CD4-positive, alpha-beta T cell treated with Interleukin-17A for 4 hours (primary cell): ENCODE data around the gene THAP3.
"Not testable (repeated sequence)": the region's sequence is repeated elsewhere in the genome, so short reads cannot be mapped to it uniquely, and the experiment has no call there.

Source experiments
- DNase-seq: peaks from one replicate; pipeline ENCODE4 v3.0.0-alpha.2; 2020; ENCODE audit warnings: mixed read lengths

The THAP3 gene

DNA sequence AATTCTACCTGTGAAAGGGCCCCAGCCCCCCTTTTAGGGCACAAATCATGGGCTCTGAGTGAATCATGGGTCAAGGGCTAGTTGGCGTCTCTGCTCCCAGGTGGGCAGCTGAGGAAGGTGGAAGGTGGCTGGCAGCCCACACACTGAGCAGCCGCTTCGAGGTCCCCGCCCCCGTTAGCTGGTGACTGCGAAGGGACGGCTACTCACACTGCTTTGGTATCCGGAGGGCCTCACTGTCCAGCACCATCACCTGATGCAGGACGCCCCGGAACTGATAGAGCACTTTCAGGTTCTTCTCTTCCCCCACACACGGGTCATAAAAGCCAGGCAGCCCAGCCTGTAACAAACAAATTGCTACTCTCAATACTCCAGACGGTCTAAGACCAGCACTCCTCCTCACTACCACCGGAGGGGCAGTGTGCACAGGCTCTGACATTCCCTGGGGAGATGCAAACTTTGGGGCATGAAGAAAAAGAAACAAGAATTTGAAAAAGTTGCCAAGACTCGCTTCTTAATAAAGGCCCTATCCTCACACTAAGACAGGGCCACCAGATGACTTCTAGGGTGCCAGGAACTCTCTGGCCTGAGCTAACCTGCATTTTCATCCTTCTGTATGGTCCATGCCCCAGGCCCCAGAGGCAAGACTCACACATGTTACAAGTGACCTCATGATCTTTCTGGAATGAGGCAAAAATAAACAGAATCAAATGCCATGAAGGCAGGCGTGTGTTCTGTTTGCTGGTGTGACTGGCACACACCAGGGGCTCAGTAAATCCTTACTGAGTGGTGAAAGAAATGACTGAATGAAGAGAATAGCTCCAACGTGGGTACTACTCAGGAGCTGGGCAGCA is 11.5 kb downstream of the THAP3 start:
- DNase-seq = no peak

DNA sequence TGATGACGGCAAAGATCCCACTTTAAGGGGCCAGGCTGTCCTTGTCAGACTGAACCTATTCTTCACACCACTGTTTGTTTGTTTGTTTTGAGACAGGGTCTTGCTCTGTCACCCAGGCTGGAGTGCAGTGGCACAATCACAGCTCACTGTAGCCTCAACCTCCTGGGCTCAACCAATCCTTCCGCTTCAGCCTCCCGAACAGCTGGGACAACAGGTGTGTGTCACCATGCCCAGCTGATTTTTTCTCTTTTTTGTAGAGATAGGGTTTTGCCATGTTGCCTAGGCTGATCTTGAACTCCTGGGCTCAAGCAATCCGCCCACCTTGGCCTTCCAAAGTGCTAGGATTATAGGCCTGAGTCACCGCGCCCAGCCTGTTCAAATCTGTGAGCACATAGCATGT is 12.1 kb downstream of the THAP3 start:
- DNase-seq = not testable (repeated sequence)

DNA sequence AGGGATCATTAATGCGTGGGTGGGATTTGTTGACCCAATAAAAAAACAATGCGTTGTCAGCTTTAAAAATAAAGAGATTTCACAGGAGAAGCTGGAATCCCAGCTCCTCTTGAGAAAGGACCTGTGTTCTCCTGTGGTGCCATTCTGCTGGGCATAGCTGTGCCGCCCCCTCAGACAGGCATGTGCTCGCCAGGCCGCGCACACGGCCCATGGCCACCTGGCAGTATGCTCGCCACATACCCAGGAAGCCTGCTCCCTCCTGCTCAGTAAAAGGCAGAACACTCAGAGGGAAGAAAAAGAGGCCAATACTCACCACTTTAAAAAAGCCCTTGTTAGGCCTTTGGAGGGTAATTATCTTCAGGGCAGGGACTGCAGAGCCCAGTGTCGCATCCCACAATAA is 13.1 kb downstream of the THAP3 start:
- DNase-seq = no peak

DNA sequence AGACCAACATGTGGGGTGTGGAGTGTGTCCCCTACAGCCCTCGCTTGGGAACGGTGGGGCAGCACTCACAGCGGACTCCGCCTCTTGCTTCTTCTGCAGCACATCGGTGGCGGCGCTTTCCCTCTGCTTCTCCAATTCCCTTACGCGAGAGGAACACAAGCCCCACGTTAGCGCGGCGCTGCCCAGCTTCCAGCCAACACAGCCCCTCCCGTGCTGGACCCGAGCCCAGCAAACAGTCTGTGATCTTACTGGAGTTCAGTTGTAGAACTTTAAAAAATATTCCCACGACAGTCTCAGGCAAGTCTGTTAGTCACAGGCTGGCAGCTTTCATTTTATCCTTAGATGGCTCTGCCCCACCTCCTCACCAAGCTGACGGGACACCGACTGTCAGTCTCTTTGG is 13.6 kb downstream of the THAP3 start:
- DNase-seq = no peak

DNA sequence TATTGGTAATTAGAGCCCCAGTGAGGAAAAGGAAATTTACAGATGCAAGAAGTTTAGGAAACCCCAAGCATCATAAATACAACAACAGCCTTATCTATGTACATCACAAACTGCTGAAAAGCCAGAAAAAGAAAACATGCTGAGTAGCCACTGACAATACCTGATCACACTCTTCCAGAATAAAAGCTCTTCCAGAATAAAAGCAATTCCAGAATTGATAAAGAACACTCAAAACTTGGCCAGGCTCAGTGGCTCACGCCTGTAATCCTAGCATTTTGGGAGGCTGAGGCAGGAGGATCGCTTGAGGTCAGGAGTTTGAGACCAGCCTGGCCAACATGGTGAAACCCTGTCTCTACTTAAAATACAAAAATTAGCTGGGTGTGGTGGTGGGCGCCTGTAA is 16.2 kb downstream of the THAP3 start:
- DNase-seq = not testable (repeated sequence)

DNA sequence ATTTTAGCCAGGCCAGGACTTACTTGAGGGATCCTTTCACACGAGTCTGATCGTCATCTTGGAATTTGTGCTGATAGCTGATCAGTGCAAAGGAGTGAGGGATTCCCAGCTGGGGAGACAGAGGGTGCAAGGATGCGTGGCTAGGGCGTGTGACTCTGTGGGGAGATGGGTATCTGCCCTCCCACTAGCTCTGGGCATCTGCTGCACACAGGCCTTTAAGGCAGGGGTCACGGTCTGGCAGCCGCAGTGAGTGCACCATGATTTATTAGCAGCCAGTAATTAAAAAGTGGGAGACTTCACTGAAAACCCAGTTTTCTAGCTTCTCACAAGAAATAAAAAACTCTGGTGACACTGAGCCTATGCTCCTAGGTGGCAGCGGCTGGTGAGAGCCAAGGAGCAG is 20.4 kb downstream of the THAP3 start:
- no peak for DNase-seq

DNA sequence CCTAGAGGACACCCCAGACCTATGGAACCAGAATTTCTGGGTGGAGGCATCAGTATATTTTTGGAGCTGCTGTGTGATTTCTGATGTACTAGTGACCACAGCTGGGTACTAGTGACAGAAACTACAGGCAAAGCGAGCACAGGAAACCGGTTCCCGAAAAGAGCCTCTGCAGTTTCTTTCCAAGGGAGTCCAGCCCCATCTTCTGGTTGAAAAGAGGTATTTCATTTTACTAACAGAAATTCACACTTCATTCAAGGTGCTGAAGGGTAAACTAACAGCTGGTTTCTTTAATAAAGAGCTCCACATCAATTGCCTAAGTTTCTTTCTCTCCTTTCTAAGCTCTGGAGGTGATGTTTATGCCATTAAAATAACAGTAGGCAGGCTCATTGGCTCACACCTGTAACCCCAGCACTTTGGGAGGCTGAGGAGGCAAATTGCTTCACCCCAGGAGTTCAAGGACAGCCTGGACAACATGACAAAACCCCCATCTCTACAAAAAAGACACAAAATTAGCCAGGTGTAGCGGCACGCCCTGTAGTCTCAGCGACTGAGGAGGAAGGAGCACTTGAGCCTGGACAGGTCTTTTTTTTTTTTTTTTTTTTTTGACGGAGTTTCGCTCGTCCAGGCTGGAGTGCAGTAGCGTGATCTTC is 22.0 kb downstream of the THAP3 start:
- DNase-seq = peak; percentile 50

DNA sequence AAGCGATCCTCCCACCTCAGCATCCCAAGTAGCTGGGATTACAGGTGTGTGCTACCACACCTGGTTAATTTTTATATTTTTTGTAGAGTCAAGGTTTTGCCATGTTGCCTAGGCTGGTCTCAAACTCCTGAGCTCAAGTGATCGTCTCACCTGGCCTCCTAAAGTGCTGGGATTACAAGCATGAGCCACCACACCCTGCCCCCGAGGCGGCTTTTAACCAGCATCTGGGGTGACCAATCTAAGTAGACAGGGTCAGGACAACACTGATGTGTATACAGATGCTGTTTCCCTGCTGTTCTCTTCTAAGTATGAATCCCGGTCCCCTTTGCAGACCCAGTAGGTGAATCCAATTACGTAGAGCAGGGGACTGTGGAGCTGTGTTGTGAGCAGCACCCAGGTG is 23.9 kb downstream of the THAP3 start:
- DNase-seq = no peak

DNA sequence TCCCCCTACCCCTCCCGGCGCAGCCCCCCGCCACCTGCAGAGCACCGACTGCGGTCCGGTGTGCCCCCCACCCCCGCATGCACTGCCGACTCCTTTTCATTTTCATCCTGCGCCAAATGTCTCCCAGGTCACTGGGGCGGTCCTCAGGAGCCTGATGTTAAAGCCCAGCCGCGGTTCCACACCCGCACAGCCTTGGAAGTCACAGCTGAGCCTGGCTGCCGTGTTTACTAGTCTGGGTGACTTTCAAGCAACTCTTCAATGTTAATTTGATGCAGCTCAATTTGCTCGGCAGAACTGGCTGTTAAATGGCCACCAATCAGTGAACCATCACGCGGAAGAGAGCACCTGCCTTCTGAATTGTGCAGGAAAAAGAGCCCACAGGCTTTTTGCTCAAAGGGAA is 27.2 kb downstream of the THAP3 start:
- no peak for DNase-seq

DNA sequence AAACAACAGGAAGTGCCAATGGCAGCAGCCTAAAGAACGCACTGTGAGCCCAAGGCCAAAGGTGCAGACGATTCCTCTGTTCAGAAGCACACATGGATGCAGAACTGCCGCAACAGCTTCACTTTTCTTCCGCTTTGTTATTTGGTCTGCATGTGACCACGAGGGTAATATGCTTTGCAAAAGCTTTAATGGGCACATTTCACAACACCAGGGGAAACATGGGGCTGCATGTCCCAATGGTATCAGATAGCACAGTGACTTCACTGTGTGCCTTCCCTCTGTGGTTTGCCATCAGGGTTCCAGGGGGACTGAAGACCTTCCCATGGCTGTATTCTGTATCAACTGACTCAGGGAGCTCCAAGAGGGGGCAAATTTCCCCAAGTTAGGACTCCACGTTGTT is 28.3 kb downstream of the THAP3 start:
- DNase-seq = no peak

DNA sequence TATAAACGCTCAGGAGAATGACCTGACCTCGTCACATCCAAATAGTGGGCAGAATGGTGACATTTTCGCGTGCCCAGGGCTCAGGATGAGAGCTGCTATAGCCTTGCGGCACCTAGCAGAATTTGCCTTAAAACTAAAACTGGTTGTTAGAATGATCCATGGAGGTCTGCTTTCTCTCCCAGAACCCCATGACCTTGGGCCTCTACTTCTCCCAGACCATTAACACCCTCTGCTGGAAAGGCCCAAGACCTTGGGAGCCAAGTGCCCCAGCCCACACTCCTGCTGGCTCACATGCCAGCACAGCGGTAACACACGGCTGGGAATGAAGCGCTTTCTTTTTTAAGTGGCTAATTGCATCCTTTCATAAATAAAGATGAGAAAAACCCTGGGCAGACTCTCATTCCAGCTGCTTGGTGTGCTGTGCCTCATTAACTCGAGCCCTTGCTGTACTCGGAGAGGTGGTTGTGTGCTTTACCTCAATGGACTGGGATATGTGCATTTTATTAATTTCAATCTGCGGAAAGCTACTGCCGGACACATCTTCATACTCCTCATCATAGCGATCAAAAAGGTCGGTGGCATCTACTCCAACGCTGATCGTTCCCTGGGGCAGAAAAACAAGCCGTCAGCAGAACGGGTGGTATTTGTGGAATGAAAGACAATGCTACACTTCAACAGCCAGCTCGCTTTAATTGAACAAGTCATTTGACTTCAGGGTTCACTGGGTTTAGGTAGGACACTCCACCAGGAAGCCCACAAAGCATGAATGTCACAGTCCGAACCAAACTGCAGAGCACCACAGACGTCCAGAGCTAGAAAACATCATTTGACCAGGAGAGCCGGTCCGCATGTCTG is 29.0 kb downstream of the THAP3 start:
- DNase-seq = no peak

DNA sequence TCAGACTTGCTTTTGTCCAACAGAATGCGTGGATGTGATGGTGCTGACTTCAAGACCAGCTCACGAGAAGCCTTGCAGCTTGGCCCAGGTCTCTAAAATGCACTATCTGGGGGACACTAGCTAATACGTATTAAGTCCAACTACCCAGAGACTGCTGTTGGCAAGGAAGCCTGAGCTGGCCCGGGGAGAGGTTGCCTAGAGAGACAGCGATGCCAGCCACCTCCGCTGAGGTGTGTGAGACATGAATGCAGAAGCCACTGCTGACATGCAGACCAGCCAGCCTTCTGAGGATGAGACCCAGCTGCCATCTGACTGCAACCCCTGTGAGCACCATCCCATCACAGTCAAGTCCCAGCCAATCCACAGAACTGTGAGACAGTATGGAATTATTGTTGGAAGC is 32.5 kb downstream of the THAP3 start:
- no peak for DNase-seq

DNA sequence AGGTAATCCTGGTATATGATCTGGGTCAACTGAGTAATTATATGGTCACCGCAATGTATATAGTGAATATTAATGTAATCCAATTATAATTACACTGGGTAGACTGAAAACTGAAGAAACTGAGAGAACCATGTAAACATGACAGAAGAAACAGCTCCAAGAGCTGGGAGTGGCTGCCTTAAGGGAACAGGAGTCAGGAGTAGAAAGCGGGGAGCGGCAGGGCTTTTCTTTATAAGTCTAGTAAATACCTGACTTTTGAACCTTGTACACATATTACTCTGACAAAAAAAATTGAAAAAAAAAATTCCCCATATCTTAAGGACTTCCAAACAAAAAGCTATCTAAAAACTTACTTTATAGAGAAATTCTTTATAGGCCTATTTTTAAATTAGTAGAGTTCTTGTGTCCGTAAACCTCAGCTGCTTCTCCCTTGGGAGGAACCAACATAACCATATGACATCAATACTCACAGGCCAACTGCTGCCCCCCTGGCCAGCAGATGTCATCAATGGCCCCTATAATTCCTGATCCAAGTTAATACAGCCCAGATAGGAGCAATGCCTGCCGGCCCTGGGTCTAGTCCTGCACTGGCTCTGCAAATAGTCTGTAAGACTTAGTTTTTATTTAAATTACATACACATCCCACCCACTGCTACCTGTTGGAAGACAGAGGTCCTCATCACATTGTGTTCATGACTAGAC is 33.8 kb downstream of the THAP3 start:
- no peak for DNase-seq

DNA sequence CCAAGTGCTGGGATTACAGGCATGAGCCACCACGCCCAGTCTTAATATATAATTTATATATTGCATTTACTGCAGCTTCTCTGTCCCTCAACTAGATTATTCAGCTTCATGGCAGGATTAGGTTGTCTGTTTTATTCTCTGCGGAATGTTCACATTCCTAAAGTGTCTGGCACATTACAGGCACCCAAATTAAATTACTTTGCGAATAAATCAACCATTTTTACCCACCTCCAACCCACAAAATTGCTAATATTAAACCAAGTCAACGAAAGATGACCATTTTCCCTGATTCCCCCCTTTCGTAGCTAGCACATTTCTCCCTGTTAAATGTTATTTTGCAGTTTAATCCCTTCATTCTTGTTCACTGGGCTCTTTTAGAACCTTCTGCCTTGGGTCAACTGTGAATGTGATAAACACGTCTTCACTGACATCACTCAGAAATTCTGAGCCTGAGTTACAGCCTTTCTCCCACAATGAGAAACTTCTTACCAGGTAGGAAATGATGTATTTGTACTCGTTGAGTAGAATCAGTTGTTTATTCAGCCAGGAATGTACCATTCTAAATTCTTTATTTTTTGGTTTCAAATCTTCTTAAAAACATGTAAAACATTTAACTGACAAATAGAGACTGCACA is 35.9 kb downstream of the THAP3 start:
- no peak for DNase-seq

DNA sequence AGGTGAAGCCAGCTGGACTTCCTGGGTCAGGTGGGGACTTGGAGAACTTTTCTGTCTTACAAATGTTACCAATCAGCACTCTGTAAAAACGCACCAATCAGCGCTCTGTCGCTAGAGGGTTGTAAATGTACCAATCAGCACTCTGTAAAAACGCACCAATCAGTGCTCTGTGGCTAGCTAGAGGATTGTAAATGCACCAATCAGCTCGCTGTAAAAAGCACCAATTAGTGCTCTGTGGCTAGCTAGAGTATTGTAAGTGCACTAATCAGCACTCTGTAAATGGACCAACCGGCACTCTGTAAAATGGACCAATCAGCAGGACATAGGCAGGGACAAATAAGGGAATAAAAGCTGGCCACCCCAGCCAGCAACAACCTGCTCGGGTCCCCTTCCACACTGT is 37.8 kb downstream of the THAP3 start:
- not testable (repeated sequence) for DNase-seq

DNA sequence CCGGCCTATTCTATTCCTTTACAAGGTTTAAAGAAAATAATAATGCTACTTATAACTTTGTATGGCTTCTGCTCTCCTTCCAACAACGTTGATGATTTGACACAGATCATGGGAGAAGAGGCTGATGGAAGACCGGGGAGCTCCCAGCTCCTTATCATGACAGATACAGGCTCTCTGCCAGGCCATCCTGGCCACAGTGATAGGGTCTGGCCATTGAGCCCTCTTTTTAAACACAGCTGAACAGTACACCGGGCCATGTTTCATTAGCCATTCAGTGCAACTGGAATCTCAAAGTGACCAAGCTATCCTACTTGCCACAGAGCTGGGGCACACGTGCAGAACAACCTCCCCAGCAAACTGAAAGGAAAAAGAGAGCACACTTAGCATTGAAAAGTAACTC is 42.0 kb downstream of the THAP3 start:
- no peak for DNase-seq

DNA sequence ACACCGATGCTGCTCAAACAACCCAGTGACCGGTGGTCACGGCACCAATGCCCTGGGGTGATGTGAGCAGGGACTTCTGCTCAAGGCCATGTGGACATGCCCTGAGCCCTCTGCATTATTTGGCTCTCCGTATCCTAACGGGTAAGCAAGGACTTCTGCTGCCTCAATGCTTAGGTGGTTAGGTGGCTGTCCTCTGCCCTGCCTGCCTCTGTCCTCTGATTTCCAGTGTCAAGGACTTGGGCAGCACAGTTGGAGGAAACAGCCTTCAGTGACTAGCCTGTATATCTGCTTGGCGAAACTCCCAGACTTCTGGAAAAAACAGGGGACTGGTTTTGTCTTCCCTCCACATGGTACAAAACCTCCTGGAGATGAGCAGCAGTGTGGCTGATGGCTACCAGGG is 42.5 kb downstream of the THAP3 start:
- DNase-seq = no peak

DNA sequence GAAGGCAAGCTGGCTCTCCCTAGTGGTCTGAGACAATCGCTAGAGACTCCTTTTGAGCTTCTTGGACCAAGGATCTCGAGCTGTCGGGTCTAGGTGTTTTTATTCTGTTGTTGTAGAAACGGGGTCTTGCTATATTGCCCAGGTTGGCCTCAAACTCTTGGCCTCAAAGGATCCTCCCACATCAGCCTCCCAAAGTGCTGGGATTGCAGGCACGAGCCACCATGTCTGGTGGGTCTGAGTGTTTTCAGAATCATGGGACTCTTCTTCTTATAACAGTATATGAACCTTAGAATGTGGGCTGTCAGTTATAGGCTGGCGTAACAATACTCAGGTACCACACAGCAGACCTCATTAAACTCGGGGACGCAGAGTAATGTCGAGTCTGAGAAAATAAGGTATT is 43.8 kb downstream of the THAP3 start:
- no peak for DNase-seq

DNA sequence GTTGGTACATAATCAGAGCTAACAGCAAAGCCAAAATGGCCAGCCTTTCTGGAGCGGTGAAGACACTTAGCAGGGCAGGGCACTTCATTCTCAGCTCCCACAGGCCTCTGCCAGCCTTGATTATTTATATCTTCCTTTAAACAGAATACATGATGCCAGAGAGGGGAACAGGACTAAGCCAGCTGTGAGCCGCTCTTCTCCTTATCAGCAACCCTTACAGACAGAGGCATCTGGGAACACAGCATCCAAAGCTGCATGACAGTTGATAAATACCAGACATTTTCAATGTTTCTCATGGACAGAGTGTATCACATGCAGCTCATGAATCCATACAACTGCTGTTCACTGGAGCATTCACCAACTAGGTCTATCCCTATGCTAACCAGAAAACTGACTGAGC is 47.9 kb downstream of the THAP3 start:
- no peak for DNase-seq

DNA sequence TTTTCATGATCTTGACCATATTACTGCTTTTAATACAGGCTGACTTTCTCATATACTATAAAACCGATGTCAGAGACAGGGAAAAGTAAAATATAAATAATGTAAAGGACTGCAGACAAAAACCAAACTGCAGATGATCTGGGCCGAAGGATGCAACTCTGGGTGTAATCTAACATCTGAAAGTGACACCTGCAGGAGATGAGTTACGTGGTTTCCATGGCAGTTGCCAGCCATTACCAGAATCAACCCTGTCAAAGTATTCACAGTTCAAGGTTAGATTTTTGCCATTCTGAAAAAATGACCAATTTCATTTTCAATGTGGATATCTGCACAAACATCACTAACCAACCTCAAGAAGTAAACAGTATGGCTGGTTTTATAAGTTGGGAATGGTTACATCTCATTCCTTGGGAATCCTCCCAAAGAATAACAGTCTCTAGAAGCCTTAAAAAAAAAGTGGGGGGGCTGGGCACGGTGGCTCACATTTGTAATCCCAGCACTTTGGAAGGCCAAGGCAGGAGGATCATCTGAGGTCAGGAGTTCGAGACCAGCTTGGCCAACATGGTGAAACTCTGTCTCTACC is 49.2 kb downstream of the THAP3 start:
- DNase-seq = no peak

DNA sequence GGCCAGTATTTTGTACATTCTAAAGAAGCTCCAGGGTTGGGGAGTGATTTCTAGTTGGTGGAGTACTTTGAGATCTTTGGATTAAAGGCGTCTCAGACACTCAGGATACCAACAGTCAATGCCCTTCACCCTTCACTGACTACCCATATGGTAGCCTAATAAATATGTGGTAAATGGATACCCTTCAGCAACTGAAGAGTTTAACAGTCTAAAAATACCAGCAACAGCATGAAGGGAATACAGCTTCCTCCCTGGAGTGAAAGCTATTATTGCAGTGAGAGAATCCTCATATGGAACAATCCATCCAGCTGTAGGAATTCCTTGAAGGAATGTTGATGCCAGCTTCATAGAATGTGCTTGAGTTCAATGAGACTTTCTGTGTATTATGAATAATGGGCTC is 50.1 kb downstream of the THAP3 start:
- DNase-seq = no peak

DNA sequence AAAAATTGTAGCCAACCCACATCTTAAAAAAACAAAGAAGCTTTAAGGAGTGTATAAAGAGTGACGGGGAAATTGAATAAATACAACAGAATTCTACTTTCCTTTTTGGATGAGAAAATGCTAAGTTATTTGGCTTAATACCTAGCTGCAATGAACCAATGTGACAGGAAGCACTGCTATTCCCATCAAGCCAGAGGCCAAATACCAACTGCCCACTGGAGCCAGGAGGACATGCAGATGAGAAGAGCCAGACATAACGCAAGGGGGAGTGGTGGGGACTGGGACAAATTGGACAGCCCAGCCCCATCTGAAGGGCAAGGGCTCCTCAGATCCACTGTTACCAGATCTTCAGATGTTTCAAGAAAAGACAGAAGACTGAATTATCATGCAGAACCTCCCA is 51.3 kb downstream of the THAP3 start:
- DNase-seq = no peak
